Neural crest cell (in vitro differentiated cells): ENCODE measurements around the gene RNASEH1. TPM values are rescaled to one million over a fixed set of nuclear protein-coding genes. Genes with fewer than 3 reads are reported as not detected.
A peak's percentile ranks its signal among the peaks of the same experiment; 100 is the strongest.

ENCODE experiments used
- DNase-seq: peaks from one replicate; pipeline ENCODE4 v3.0.0; 2021; ENCODE audit warnings: low read depth, mixed read lengths, low spot score
- H3K27ac Mint-ChIP-seq: one replicate; pipeline ENCODE4 v1.8.0; 2021; ENCODE audit warnings: mild to moderate bottlenecking, mixed read lengths; ENCODE audit not compliant: unreplicated experiment
- H3K27me3 Mint-ChIP-seq: 2 replicates; pipeline ENCODE4 v1.8.0; 2021; ENCODE audit warnings: low read depth, mild to moderate bottlenecking, mixed read lengths
- H3K36me3 Mint-ChIP-seq: 2 replicates; pipeline ENCODE4 v1.8.0; 2021; ENCODE audit warnings: low read depth, mild to moderate bottlenecking, mixed read lengths
- H3K4me1 Mint-ChIP-seq: 2 replicates; pipeline ENCODE4 v1.8.0; 2021; ENCODE audit warnings: mixed read lengths
- H3K4me3 Mint-ChIP-seq: one replicate; pipeline ENCODE4 v1.8.0; 2021; ENCODE audit warnings: mild to moderate bottlenecking, mixed read lengths
- H3K9me3 Mint-ChIP-seq: 2 replicates; pipeline ENCODE4 v1.8.0; 2021; ENCODE audit warnings: mixed read lengths
- long read RNA-seq: library from polyadenylated mRNA; unstranded; transcript quantifications from one replicate; pipeline ENCODE4 v2.0.0, GENCODE V29; 2020
- total RNA-seq: library from RNA; stranded (reverse); gene quantifications from 2 replicates; pipeline ENCODE4 v1.2.1, GENCODE V29; 2021
- TF ChIP-seq, protein P1 (sequence below): fragments of 200-600 bp; sonication (generic); conservative IDR thresholded peaks from 2 replicates; pipeline ENCODE4 v1.5.0; 2021; ENCODE audit warnings: antibody characterized with exemption, mild to moderate bottlenecking

Gene RNASEH1, protein sequence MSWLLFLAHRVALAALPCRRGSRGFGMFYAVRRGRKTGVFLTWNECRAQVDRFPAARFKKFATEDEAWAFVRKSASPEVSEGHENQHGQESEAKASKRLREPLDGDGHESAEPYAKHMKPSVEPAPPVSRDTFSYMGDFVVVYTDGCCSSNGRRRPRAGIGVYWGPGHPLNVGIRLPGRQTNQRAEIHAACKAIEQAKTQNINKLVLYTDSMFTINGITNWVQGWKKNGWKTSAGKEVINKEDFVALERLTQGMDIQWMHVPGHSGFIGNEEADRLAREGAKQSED
- total RNA-seq = 28.9 and 33.7 TPM in 2 replicates
- long read RNA-seq, transcript RNASEH1-201 (8 exons, 1,887 nt) = major isoform, 117 of 137 reads
- long read RNA-seq, partial matches to known transcripts = 6 of 137 reads
- long read RNA-seq, other reads (novel, unspliced or antisense) = 14 of 137 reads

- Mint-ChIP-seq H3K27me3 (no peaks in the 10 kb centered on the region), H3K36me3 (peaks cover 8% of the 10 kb centered on the region), H3K27ac (peak within 1 kb of the TSS; percentile 97), H3K9me3 (no peaks in the 10 kb centered on the region), H3K4me3 (peak within 1 kb of the TSS; percentile 91), H3K4me1 (peaks cover 22% of the 10 kb centered on the region)
- TF ChIP-seq, protein P1, sequence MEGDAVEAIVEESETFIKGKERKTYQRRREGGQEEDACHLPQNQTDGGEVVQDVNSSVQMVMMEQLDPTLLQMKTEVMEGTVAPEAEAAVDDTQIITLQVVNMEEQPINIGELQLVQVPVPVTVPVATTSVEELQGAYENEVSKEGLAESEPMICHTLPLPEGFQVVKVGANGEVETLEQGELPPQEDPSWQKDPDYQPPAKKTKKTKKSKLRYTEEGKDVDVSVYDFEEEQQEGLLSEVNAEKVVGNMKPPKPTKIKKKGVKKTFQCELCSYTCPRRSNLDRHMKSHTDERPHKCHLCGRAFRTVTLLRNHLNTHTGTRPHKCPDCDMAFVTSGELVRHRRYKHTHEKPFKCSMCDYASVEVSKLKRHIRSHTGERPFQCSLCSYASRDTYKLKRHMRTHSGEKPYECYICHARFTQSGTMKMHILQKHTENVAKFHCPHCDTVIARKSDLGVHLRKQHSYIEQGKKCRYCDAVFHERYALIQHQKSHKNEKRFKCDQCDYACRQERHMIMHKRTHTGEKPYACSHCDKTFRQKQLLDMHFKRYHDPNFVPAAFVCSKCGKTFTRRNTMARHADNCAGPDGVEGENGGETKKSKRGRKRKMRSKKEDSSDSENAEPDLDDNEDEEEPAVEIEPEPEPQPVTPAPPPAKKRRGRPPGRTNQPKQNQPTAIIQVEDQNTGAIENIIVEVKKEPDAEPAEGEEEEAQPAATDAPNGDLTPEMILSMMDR = no peak
- DNase-seq = peak; percentile 97
Measured at GRCh38 chr2:3558205-3559014, at the start of gene RNASEH1. Gene RNASEH1 (minus strand): TSS chr2:3558333. CDS start chr2:3558260, 73 bp downstream.

- DNase-seq = no peak
- peaks cover 18% of the 10 kb centered on the region for H3K4me1 Mint-ChIP-seq
- H3K9me3 Mint-ChIP-seq = no peaks in the 10 kb centered on the region
- no peaks in the 10 kb centered on the region for H3K36me3 Mint-ChIP-seq
- H3K27me3 Mint-ChIP-seq = no peaks in the 10 kb centered on the region
- TF ChIP-seq, protein P1 = no peak
- no peak overlapping the region for H3K4me3 Mint-ChIP-seq
- H3K27ac Mint-ChIP-seq = no peak overlapping the region
Measured at GRCh38 chr2:3606370-3607201, 48.5 kb upstream of the RNASEH1 start.

DNA sequence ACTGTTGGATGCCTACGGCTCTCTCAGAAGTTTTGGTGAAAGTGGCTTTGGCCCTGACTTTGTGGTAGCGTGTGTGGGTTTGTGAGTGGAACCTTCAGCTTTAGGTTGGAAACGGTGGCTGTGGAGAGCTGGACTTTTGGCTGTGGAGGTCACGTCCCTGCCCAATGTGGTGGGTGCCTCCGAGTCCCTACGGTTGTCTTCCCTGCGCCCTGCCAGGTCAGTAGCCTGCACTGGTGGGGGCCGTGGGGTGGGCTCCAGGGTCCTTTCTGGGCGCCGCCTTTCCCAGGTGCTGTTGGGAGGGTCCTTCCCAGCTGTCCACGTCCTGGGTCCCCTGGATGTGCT is 47.9 kb upstream of the RNASEH1 start:
- Mint-ChIP-seq H3K4me1 (peaks cover 12% of the 10 kb centered on the region), H3K9me3 (no peaks in the 10 kb centered on the region), H3K36me3 (no peaks in the 10 kb centered on the region), H3K4me3 (no peak overlapping the region), H3K27me3 (no peaks in the 10 kb centered on the region), H3K27ac (peak overlapping the region; percentile 86)
- no peak for DNase-seq
- TF ChIP-seq, protein P1 = no peak

DNA sequence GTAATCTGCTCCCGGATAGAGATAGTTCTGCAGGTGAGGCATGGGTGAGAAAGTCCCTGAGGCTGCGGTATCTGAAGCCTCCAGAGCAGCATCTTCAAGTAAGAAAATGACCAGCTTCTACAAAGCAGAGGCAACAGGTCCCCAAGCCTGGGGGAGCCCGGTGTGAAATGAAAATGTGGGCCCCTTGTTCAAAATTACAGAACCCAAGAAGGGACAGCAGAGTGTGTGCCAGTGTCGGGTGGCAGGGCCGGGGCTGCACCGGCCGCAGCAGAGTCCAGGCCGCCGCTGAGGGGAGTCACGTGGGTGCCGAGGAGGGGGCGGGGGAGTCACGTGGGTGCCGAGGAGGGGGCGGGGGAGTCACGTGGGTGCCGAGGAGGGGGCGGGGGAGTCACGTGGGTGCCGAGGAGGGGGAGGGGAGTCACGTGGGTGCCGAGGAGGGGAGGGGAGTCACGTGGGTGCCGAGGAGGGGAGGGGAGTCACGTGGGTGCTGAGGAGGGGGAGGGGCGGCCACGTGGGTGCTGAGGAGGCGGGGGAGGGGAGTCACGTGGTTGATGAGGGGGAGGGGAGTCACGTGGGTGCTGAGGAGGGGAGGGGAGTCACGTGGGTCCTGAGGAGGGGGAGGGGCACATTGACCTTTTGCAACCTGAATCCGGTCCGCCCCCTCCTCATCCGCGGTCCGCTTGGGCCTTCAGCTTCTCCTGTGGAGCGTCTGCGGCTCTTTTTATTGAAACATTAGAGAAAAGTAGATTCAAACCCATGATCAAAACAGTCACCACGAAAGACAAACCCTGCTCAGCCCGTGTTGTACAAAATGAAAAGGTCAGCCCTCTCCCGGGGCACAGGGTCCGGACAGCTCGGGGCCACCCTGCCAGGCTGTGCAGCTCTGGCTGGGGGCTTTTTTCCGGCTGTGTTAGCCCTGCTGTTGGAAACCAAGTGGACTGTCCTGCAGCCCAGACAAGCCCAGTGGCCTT is 47.1 kb upstream of the RNASEH1 start:
- Mint-ChIP-seq H3K27ac (peak overlapping the region; percentile 75), H3K4me3 (no peak overlapping the region), H3K36me3 (no peaks in the 10 kb centered on the region), H3K9me3 (no peaks in the 10 kb centered on the region), H3K4me1 (peaks cover 6% of the 10 kb centered on the region), H3K27me3 (no peaks in the 10 kb centered on the region)
- TF ChIP-seq, protein P1 = no peak
- DNase-seq = no peak
